Endothelial cell (in vitro differentiated cells): ENCODE measurements around the gene UBE2I. TPM values are rescaled to one million over a fixed set of nuclear protein-coding genes. Genes with fewer than 3 reads are reported as not detected.

Experiments
- DNase-seq: peaks from one replicate; pipeline ENCODE4 v3.0.0; 2021; ENCODE audit warnings: low spot score
- H3K27ac Mint-ChIP-seq: one replicate; pipeline ENCODE4 v1.8.0; 2021; ENCODE audit warnings: mixed read lengths, inconsistent platforms; ENCODE audit not compliant: unreplicated experiment
- H3K27me3 Mint-ChIP-seq: one replicate; pipeline ENCODE4 v1.8.0; 2021; ENCODE audit warnings: mild to moderate bottlenecking, moderate library complexity, mixed read lengths, inconsistent platforms; ENCODE audit not compliant: unreplicated experiment
- H3K36me3 Mint-ChIP-seq: one replicate; pipeline ENCODE4 v1.8.0; 2021; ENCODE audit warnings: mild to moderate bottlenecking, low read depth, mixed read lengths, inconsistent platforms; ENCODE audit not compliant: unreplicated experiment
- H3K4me1 Mint-ChIP-seq: one replicate; pipeline ENCODE4 v1.8.0; 2021; ENCODE audit warnings: mild to moderate bottlenecking, mixed read lengths, inconsistent platforms; ENCODE audit not compliant: unreplicated experiment
- H3K4me3 Mint-ChIP-seq: one replicate; pipeline ENCODE4 v1.8.0; 2021; ENCODE audit warnings: mild to moderate bottlenecking, mixed read lengths, inconsistent platforms; ENCODE audit not compliant: unreplicated experiment
- H3K9me3 Mint-ChIP-seq: one replicate; pipeline ENCODE4 v1.8.0; 2021; ENCODE audit warnings: mixed read lengths, inconsistent platforms; ENCODE audit not compliant: unreplicated experiment
- CTCF ChIP-seq: fragments of 200-600 bp; sonication (generic); IDR thresholded peaks from one replicate; pipeline ENCODE4 v1.5.0; 2021; ENCODE audit warnings: antibody characterized with exemption; ENCODE audit not compliant: unreplicated experiment
- total RNA-seq: library from RNA; stranded (reverse); fragmentation: NEBNext Ultra II Directional; extraction: Animal tissue kit (Norgen Biotek cat#: 25700); gene quantifications from one replicate; pipeline ENCODE4 v1.2.1, GENCODE V29; 2021; ENCODE audit not compliant: unreplicated experiment

Gene UBE2I
- total RNA-seq, 1 donor from 2014 or later = 167 TPM

GRCh38 chr16:1330931-1331711, 21.7 kb downstream of the UBE2I start:
- Mint-ChIP-seq H3K27me3 (peaks cover 20% of the 10 kb centered on the region), H3K4me1 (peaks cover 4% of the 10 kb centered on the region), H3K9me3 (no peaks in the 10 kb centered on the region), H3K27ac (peak overlapping the region; percentile 93), H3K36me3 (peaks cover 5% of the 10 kb centered on the region), H3K4me3 (no peak overlapping the region)
- no peak for DNase-seq
- no peak for TF ChIP-seq CTCF

GRCh38 chr16:1331712-1332617, 22.5 kb downstream of the UBE2I start:
- no peaks in the 10 kb centered on the region for H3K36me3 Mint-ChIP-seq
- H3K4me1 Mint-ChIP-seq = peaks cover 4% of the 10 kb centered on the region
- H3K9me3 Mint-ChIP-seq = no peaks in the 10 kb centered on the region
- peak; percentile 78 for DNase-seq
- H3K27ac Mint-ChIP-seq = peak overlapping the region; percentile 93
- peaks cover 16% of the 10 kb centered on the region for H3K27me3 Mint-ChIP-seq
- no peak for TF ChIP-seq CTCF
- H3K4me3 Mint-ChIP-seq = peak overlapping the region; percentile 73

GRCh38 chr16:1332618-1333148, 23.2 kb downstream of the UBE2I start:
- Mint-ChIP-seq H3K27ac (no peak overlapping the region), H3K9me3 (no peaks in the 10 kb centered on the region)
- no peak for DNase-seq

GRCh38 chr16:1333149-1333812, 23.8 kb downstream of the UBE2I start, which contains the start of gene BAIAP3:
BAIAP3 (plus strand) TSS chr16:1333645; CDS start chr16:1338550, 4,905 bp downstream.
- Mint-ChIP-seq H3K36me3 (no peaks in the 10 kb centered on the region), H3K27ac (no peak within 1 kb of the TSS), H3K27me3 (peaks cover 16% of the 10 kb centered on the region), H3K4me1 (peaks cover 4% of the 10 kb centered on the region), H3K4me3 (peak within 1 kb of the TSS; percentile 73), H3K9me3 (no peaks in the 10 kb centered on the region)
- TF ChIP-seq CTCF = no peak
- DNase-seq = peak; percentile 74

More at GRCh38 chr16:1332618-1333148, 23.2 kb downstream of the UBE2I start:
- no peak for TF ChIP-seq CTCF
- Mint-ChIP-seq H3K4me3 (peak overlapping the region; percentile 73), H3K36me3 (no peaks in the 10 kb centered on the region), H3K27me3 (peaks cover 16% of the 10 kb centered on the region), H3K4me1 (peaks cover 4% of the 10 kb centered on the region)
